ENCODE results near the gene ARMC3. TPM values are rescaled to one million over a fixed set of nuclear protein-coding genes. Genes with fewer than 3 reads are reported as not detected.
"Not testable (repeated sequence)": the region's sequence is repeated elsewhere in the genome, so short reads cannot be mapped to it uniquely, and the experiment has no call there.

ARMC3 gene
- total RNA-seq, 1 donor, result not detected

GRCh38 chr10:23063045-23063972, 135.5 kb downstream of the ARMC3 start:
- peak; percentile 39 for DNase-seq (ENCODE audit: low read depth)
- no peak overlapping the region for H3K4me3 ChIP-seq (ENCODE audit: low read depth, low read length)
- no peak for TF ChIP-seq CTCF (IDR thresholded peaks at IDR 0.05; ENCODE audit: insufficient read depth, low read length)

DNA sequence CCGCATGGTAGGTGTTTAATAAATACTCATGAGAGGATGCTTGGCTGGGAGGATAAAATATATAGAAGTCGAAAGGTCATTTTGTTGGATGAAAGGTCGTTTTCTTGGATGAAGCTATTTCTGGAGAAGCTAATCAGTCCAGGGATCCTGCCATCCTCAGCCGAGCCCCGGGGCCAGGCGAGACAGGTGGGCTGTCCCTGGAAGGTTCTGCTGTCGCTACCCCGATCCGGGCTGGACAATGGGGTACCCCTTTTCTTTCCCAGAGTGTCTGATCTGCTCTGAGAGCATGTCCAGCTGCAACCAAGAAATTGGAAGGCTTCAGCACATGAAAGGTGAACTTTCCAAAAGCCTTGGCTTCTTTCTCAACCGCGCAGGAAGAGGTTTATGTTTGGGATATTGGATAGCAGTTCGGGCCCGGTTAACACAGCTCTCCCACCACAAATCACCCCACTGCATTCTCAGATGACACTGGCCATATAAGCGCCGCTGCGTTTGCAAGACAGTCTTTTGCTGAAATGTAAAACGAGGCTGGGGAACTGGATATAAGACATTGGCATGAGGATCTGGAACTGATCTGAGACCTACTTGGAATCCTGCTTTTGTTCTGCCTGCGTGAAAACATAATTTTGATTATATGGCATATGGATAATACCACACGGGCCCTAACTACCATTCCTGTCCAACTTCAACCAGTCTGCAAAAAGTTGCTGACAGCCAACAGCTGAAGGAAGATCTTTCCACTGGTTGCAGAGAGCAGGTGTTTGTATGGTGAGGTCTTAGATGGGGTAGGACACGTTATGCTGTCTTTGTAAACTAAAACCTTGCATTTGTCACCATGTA, 136.3 kb downstream of the ARMC3 start:
- DNase-seq (ENCODE audit: low read depth), result no peak
- H3K4me3 ChIP-seq (ENCODE audit: low read depth, low read length), result no peak overlapping the region
- no peak for TF ChIP-seq CTCF (IDR thresholded peaks at IDR 0.05; ENCODE audit: insufficient read depth, low read length)

- not testable (repeated sequence) for DNase-seq (ENCODE audit: low read depth); H3K4me3 ChIP-seq (ENCODE audit: low read depth, low read length)
These were observed 136.9 kb downstream of the ARMC3 start for GRCh38 chr10:23064813-23065114.

GRCh38 chr10:23065181-23065948, 137.5 kb downstream of the ARMC3 start:
- TF ChIP-seq CTCF (IDR thresholded peaks at IDR 0.05; ENCODE audit: insufficient read depth, low read length), result no peak
- DNase-seq (ENCODE audit: low read depth), result peak; percentile 89
- no peak overlapping the region for H3K4me3 ChIP-seq (ENCODE audit: low read depth, low read length)

DNA sequence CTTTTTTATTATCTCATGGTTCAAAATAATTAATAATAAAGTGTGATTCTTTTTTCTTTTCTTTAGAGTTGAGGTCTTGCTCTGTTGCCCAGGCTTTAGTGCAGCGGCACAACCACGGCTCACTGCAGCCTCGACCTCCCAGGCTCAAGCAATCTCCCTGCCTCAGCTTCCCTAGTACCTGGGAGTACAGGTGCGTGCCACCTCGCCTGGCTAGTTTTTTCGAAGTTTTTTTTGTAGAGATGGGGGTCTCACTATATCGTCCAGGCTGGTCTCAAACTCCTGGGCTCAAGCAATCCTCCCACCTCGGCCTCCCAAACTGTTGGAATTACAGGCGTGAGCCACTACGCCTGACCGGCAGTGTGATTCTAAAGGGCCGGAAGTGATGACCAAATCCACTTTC, 139.5 kb downstream of the ARMC3 start:
- no peak for TF ChIP-seq CTCF (IDR thresholded peaks at IDR 0.05; ENCODE audit: insufficient read depth, low read length)
- H3K4me3 ChIP-seq (ENCODE audit: low read depth, low read length), result no peak overlapping the region
- DNase-seq (ENCODE audit: low read depth), result no peak

DNA sequence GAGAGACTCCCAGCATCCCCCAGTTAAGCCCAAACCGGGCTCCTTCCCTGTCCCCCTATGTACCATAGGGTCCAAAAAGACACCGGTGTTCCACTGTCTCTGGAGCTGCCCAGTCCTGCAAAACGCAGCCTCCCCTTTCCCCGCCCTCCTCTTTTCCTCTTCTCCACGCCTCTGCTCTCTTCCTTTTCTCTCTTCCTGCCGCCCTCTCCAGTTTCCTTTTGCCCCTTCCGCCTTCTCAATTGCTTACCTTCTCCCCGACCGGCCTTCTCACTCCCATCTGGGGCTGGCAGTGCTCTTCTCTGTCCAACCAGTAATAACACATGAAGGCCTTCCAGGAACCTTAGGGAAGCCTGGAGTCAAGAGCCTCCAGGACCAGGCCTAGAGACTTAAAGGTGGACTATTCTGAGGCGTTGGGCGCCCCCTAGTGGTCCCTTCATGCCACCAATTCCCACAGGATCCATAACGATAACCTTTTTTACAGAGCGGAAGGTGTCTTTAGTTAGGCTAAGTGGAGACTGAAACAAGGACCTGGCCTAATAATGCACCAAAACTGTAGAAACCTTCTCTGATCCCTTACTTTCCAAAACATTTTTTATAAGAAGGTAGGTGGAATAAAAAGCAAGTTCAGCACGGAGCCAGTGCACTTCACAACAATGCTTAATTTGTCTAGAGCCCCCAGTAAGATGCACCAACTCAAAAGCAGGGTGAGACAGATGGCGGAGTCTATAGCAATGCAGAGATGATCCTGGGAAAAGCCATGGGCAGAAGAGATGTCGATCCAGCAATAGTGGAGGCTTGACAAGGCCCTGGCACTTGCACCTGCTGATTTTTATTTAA, 140.3 kb downstream of the ARMC3 start:
- peak; percentile 88 for TF ChIP-seq CTCF (IDR thresholded peaks at IDR 0.05; ENCODE audit: insufficient read depth, low read length)
- DNase-seq (ENCODE audit: low read depth), result peak; percentile 90
- H3K4me3 ChIP-seq (ENCODE audit: low read depth, low read length), result no peak overlapping the region

Measured in fibroblast of the aortic adventitia (primary cell).